Measurements from ENCODE around the gene GNB4. TPM values are rescaled to one million over a fixed set of nuclear protein-coding genes. Genes with fewer than 3 reads are reported as not detected.
A peak's percentile ranks its signal among the peaks of the same experiment; 100 is the strongest.

The GNB4 gene
- total and polyA plus RNA-seq, 12 donors = 2.6 to 21.8 (median 13.3) TPM

GRCh38 chr3:179474480-179474879 lies 23.2 kb upstream of the GNB4 start:
- H3K4me1 ChIP-seq (replicated peaks in 1 of 2) = no peaks in the 10 kb centered on the region
- intact Hi-C loops (cut with DNase I) = no loop called here
- TF ChIP-seq POLR2A (IDR thresholded peaks at IDR 0.05) (no peak), CTCF (IDR thresholded peaks at IDR 0.05) (no peak)

GRCh38 chr3:179473565-179473964 lies 22.3 kb upstream of the GNB4 start:
- H3K36me3 ChIP-seq (replicated peaks in 1 of 2) = no peaks in the 10 kb centered on the region
- TF ChIP-seq POLR2A (IDR thresholded peaks at IDR 0.05) (no peak), CTCF (IDR thresholded peaks at IDR 0.05) (no peak)
- H3K27me3 ChIP-seq = no peaks in the 10 kb centered on the region
- H3K4me3 ChIP-seq = no peak overlapping the region
- H3K9me3 ChIP-seq (replicated peaks in 1 of 3) = no peaks in the 10 kb centered on the region
- WGBS, 4 donors = 58 to 70% (median 66%) methylated on average over 4 of the region's 4 CpGs
- no peak for DNase-seq
- H3K27ac ChIP-seq = peak overlapping the region in 2 of 5 donors; percentile 49 to 56
- intact Hi-C loops (cut with DNase I) = no loop called here
- no peaks in the 10 kb centered on the region for H3K4me1 ChIP-seq (replicated peaks in 1 of 2)

More at GRCh38 chr3:179474480-179474879, 23.2 kb upstream of the GNB4 start:
- Histone ChIP-seq H3K36me3 (replicated peaks in 1 of 2) (no peaks in the 10 kb centered on the region), H3K27me3 (no peaks in the 10 kb centered on the region), H3K27ac (no peak overlapping the region), H3K9me3 (replicated peaks in 1 of 3) (no peaks in the 10 kb centered on the region), H3K4me3 (no peak overlapping the region)
- DNase-seq = no peak

GRCh38 chr3:179464323-179465092 lies 13.2 kb upstream of the GNB4 start:
- no peak overlapping the region for H3K4me3 ChIP-seq
- 67 to 80% (median 73%) methylated on average over 19 of the region's 19 CpGs for WGBS, 4 donors
- no peak for TF ChIP-seq POLR2A (IDR thresholded peaks at IDR 0.05)
- no peak for TF ChIP-seq CTCF (IDR thresholded peaks at IDR 0.05)
- DNase-seq = no peak
- no peaks in the 10 kb centered on the region for H3K27me3 ChIP-seq
- no peaks in the 10 kb centered on the region for H3K36me3 ChIP-seq (replicated peaks in 1 of 2)
- no peak overlapping the region for H3K27ac ChIP-seq
- H3K9me3 ChIP-seq (replicated peaks in 1 of 3) = no peaks in the 10 kb centered on the region
- intact Hi-C loops (cut with DNase I) = no loop called here
- H3K4me1 ChIP-seq (replicated peaks in 1 of 2) = no peaks in the 10 kb centered on the region

GRCh38 chr3:179463319-179463718 lies 12.0 kb upstream of the GNB4 start:
- peak in 1 of 7 donors; percentile 13 for DNase-seq
- Histone ChIP-seq H3K36me3 (replicated peaks in 1 of 2) (no peaks in the 10 kb centered on the region), H3K27ac (no peak overlapping the region), H3K4me3 (no peak overlapping the region), H3K27me3 (no peaks in the 10 kb centered on the region), H3K9me3 (replicated peaks in 1 of 3) (no peaks in the 10 kb centered on the region), H3K4me1 (replicated peaks in 1 of 2) (no peaks in the 10 kb centered on the region)
- intact Hi-C loops (cut with DNase I) = no loop called here
- no peak for TF ChIP-seq CTCF (IDR thresholded peaks at IDR 0.05)
- TF ChIP-seq POLR2A (IDR thresholded peaks at IDR 0.05) = no peak
- WGBS, 4 donors = 35 to 47% (median 41%) methylated on average over 1 of the region's 1 CpG
